ENCODE results near the gene ZNF33A.

GRCh38 chr10:38043516-38043915 lies 33.0 kb downstream of the ZNF33A start:
- TF ChIP-seq REST (IDR thresholded peaks at IDR 0.05; ENCODE audit: unreplicated experiment) (no peak), JUNB (IDR thresholded peaks at IDR 0.05; ENCODE audit: unreplicated experiment) (no peak), POLR2AphosphoS5 (IDR thresholded peaks at IDR 0.05; ENCODE audit: low read depth) (no peak), EZH2 (IDR thresholded peaks at IDR 0.05; ENCODE audit: low read depth, unreplicated experiment) (no peak)
- TF ChIP-seq, protein P1, sequence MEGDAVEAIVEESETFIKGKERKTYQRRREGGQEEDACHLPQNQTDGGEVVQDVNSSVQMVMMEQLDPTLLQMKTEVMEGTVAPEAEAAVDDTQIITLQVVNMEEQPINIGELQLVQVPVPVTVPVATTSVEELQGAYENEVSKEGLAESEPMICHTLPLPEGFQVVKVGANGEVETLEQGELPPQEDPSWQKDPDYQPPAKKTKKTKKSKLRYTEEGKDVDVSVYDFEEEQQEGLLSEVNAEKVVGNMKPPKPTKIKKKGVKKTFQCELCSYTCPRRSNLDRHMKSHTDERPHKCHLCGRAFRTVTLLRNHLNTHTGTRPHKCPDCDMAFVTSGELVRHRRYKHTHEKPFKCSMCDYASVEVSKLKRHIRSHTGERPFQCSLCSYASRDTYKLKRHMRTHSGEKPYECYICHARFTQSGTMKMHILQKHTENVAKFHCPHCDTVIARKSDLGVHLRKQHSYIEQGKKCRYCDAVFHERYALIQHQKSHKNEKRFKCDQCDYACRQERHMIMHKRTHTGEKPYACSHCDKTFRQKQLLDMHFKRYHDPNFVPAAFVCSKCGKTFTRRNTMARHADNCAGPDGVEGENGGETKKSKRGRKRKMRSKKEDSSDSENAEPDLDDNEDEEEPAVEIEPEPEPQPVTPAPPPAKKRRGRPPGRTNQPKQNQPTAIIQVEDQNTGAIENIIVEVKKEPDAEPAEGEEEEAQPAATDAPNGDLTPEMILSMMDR (conservative IDR thresholded peaks at IDR 0.05; ENCODE audit: low read depth in 2 of 2): no peak
